GM18868 (cell line): ENCODE results near the gene TMEM174.

Source experiments
- ATAC-seq: cut with Tn5 transposase; IDR thresholded peaks from one replicate; pipeline ENCODE4 v1.9.1; 2021; ENCODE audit warnings: mild to moderate bottlenecking, moderate library complexity; ENCODE audit not compliant: unreplicated experiment

Gene TMEM174

GRCh38 chr5:73172951-73173350 is at the start of gene TMEM174:
TSS of gene TMEM174 (plus strand) at chr5:73173193. CDS start at chr5:73173244, 51 bp downstream.
- ATAC-seq, result no peak

GRCh38 chr5:73125289-73125688 is 47.7 kb upstream of the TMEM174 start:
- no peak for ATAC-seq

- no peak for ATAC-seq
These were observed 46.6 kb upstream of the TMEM174 start for GRCh38 chr5:73126381-73126780.

GRCh38 chr5:73126957-73127356 is 46.0 kb upstream of the TMEM174 start:
- no peak for ATAC-seq

- no peak for ATAC-seq
These were observed 43.9 kb upstream of the TMEM174 start for GRCh38 chr5:73129143-73129542.

GRCh38 chr5:73130811-73131210 is 42.2 kb upstream of the TMEM174 start:
- no peak for ATAC-seq

- ATAC-seq, result no peak
These were observed 41.1 kb upstream of the TMEM174 start for GRCh38 chr5:73131711-73132425.

GRCh38 chr5:73132759-73133158 is 40.2 kb upstream of the TMEM174 start:
- no peak for ATAC-seq

- no peak for ATAC-seq
These were observed 38.0 kb upstream of the TMEM174 start for GRCh38 chr5:73135021-73135420.

GRCh38 chr5:73135429-73136054 is 37.5 kb upstream of the TMEM174 start:
- no peak for ATAC-seq

- ATAC-seq, result no peak
These were observed 36.9 kb upstream of the TMEM174 start for GRCh38 chr5:73136055-73136562.

GRCh38 chr5:73137563-73138530 is 35.1 kb upstream of the TMEM174 start:
- ATAC-seq, result no peak

GRCh38 chr5:73139485-73139884 is 33.5 kb upstream of the TMEM174 start:
- ATAC-seq, result no peak

- ATAC-seq, result no peak
These were observed 32.2 kb upstream of the TMEM174 start for GRCh38 chr5:73140801-73141200.

- no peak for ATAC-seq
These were observed 31.0 kb upstream of the TMEM174 start for GRCh38 chr5:73142035-73142434.

- no peak for ATAC-seq
These were observed 29.3 kb upstream of the TMEM174 start for GRCh38 chr5:73143716-73144115.

GRCh38 chr5:73149540-73149939 is 23.5 kb upstream of the TMEM174 start:
- ATAC-seq, result no peak

GRCh38 chr5:73150876-73151275 is 22.1 kb upstream of the TMEM174 start:
- no peak for ATAC-seq

- ATAC-seq, result no peak
These were observed 21.1 kb upstream of the TMEM174 start for GRCh38 chr5:73151766-73152410.
